ENCODE measurements around the gene KLRB1.

- TF ChIP-seq CTCF (IDR thresholded peaks at IDR 0.05) (no peak), POLR2A (IDR thresholded peaks at IDR 0.05) (peak in 1 of 4 donors; percentile 14), EP300 (IDR thresholded peaks at IDR 0.05) (no peak)
These were observed 40.3 kb upstream of the KLRB1 start for GRCh38 chr12:9647825-9648700.
